Prostate gland (tissue), 2 donors: ENCODE measurements around the gene ACIN1. TPM values are rescaled to one million over a fixed set of nuclear protein-coding genes. Genes with fewer than 3 reads are reported as not detected.

ENCODE experiments used
- DNase-seq: peaks from one replicate; pipeline ENCODE4 v3.0.0-alpha.2; 2019; ENCODE audit warnings: low spot score
- H3K27ac ChIP-seq, 2 donors: fragments of 200-600 bp; sonication (generic); 2 replicates each; pipeline ENCODE4 v1.5.1; 2017 to 2019
- H3K27me3 ChIP-seq: fragments of 200-600 bp; sonication (generic); replicated peaks from 2 replicates; pipeline ENCODE4 v1.5.1; 2019; ENCODE audit not compliant: insufficient read depth
- H3K36me3 ChIP-seq, 2 donors: fragments of 200-600 bp; sonication (generic); 1 replicate in 1 of 2; 2 replicates in 1 of 2; pipeline versions ENCODE4 v1.5.1 to v1.8.1; 2017 to 2019
- H3K4me1 ChIP-seq: fragments of 200-600 bp; sonication (generic); replicated peaks from 2 replicates; pipeline ENCODE4 v1.5.1; 2019
- H3K4me3 ChIP-seq, 2 donors: fragments of 200-600 bp; sonication (generic); 2 replicates each; pipeline ENCODE4 v1.5.1; 2017 to 2019
- H3K9me3 ChIP-seq: fragments of 200-600 bp; sonication (generic); 2 replicates; pipeline ENCODE4 v1.5.1; 2017
- CTCF ChIP-seq, 4 experiments: fragments of 200-600 bp in 2 of 4; fragments of 450-650 bp in 2 of 4; sonication (generic) in 2 of 4; IDR thresholded peaks; 1 replicate in 3 of 4; 2 replicates in 1 of 4; pipeline ENCODE4 v1.5.1; 2016 to 2019; ENCODE audit warnings: antibody characterized with exemption in 4 of 4, mild to moderate bottlenecking in 2 of 4, moderate library complexity in 2 of 4
- POLR2A ChIP-seq: fragments of 450-650 bp; IDR thresholded peaks from one replicate; pipeline ENCODE4 v1.6.1; 2016; ENCODE audit warnings: antibody characterized with exemption, mild to moderate bottlenecking
- POLR2AphosphoS5 ChIP-seq: sonication (generic); formaldehyde crosslinking; IDR thresholded peaks from one replicate; pipeline ENCODE4 v1.6.1; 2017; ENCODE audit warnings: antibody characterized with exemption
- WGBS: methylation state at CpG from one replicate; pipeline ENCODE4 v1.1.5; 2018; 5-methylcytosine and 5-hydroxymethylcytosine counted together
- intact Hi-C: fragments of 100-400 bp; cut with DNase I; formaldehyde crosslinking; loops from one replicate; pipeline ENCODE4 v1.14.2; 2022
- total RNA-seq, 2 donors: library from RNA; depleted of rRNA; stranded (reverse); fragments of >200 nt; gene quantifications; one replicate each; pipeline ENCODE4 v1.1.0, GENCODE V29; 2016

Gene ACIN1
- total RNA-seq, 2 donors from 2014 or later = 86.6 to 168 TPM

- 67% methylated on average over 14 of the region's 14 CpGs for WGBS
- Histone ChIP-seq H3K9me3 (no peaks in the 10 kb centered on the region), H3K27ac (peak overlapping the region; percentile 95), H3K4me3 (peak overlapping the region; percentile 60 to 75), H3K4me1 (peaks cover 6% of the 10 kb centered on the region), H3K27me3 (no peaks in the 10 kb centered on the region), H3K36me3 (peaks cover 0 to 12% of the 10 kb centered on the region in 2 donors)
- intact Hi-C loops = no loop called here
- TF ChIP-seq CTCF (IDR thresholded peaks at IDR 0.05) = no peak
- no peak for TF ChIP-seq POLR2AphosphoS5
- TF ChIP-seq POLR2A = no peak
- DNase-seq = no peak
Measured at GRCh38 chr14:23035303-23036144, 59.4 kb downstream of the ACIN1 start.

- WGBS = under 1% methylated on average over 30 of the region's 36 CpGs
- Histone ChIP-seq H3K36me3 (peaks cover 0 to 12% of the 10 kb centered on the region in 2 donors), H3K27ac (peak within 1 kb of the TSS; percentile 95), H3K9me3 (no peaks in the 10 kb centered on the region), H3K27me3 (no peaks in the 10 kb centered on the region), H3K4me3 (peak within 1 kb of the TSS; percentile 60 to 75), H3K4me1 (peaks cover 6% of the 10 kb centered on the region)
- intact Hi-C loops = no loop called here
- peak; percentile 90 for TF ChIP-seq POLR2AphosphoS5
- peak in 2 of 4 experiments; percentile 26 to 50 for TF ChIP-seq CTCF (IDR thresholded peaks at IDR 0.05)
- peak; percentile 31 for TF ChIP-seq POLR2A
- peak; percentile 92 for DNase-seq
Measured at GRCh38 chr14:23034498-23035302, 60.2 kb downstream of the ACIN1 start, which contains the start of gene PSMB5. PSMB5 (minus strand) TSS chr14:23034900; CDS start chr14:23034881, 19 bp downstream.

GRCh38 chr14:23033801-23034497 is 61.0 kb downstream of the ACIN1 start:
- intact Hi-C loops = no loop called here
- peak overlapping the region; percentile 95 for H3K27ac ChIP-seq
- H3K9me3 ChIP-seq = no peaks in the 10 kb centered on the region
- 34% methylated on average over 17 of the region's 17 CpGs for WGBS
- peaks cover 6% of the 10 kb centered on the region for H3K4me1 ChIP-seq
- peak overlapping the region; percentile 60 to 75 for H3K4me3 ChIP-seq
- peaks cover 0 to 12% of the 10 kb centered on the region in 2 donors for H3K36me3 ChIP-seq
- no peaks in the 10 kb centered on the region for H3K27me3 ChIP-seq
- DNase-seq = no peak
- no peak for TF ChIP-seq POLR2A

DNA sequence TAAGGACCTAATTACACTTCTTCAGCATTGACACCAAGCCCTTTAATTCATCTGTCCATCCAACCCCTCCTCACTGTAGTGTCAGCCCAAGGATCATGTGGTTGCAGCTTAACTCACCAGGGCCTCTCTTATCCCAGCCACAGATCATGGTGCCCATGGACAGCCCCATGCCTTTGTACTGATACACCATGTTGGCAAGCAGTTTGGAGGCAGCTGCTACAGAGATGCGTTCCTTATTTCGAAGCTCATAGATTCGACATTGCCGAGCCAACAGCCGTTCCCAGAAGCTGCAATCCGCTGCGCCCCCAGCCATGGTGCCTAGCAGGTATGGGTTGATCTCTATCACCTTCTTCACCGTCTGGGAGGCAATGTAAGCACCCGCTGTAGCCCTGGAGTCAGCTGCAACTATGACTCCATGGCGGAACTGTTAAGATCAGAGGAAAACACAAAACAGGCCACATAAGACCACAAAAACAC is 61.6 kb downstream of the ACIN1 start:
- no peaks in the 10 kb centered on the region for H3K27me3 ChIP-seq
- H3K4me1 ChIP-seq = peaks cover 6% of the 10 kb centered on the region
- no peaks in the 10 kb centered on the region for H3K9me3 ChIP-seq
- H3K4me3 ChIP-seq = no peak overlapping the region
- intact Hi-C loops = no loop called here
- H3K36me3 ChIP-seq = peaks cover 0 to 12% of the 10 kb centered on the region in 2 donors
- 88% methylated on average over 10 of the region's 10 CpGs for WGBS
- no peak for TF ChIP-seq POLR2AphosphoS5
- no peak for TF ChIP-seq POLR2A
- no peak for TF ChIP-seq CTCF (IDR thresholded peaks at IDR 0.05)
- DNase-seq = no peak
- no peak overlapping the region for H3K27ac ChIP-seq

- DNase-seq = no peak
- no peak overlapping the region for H3K4me3 ChIP-seq
- H3K9me3 ChIP-seq = no peaks in the 10 kb centered on the region
- H3K27ac ChIP-seq = no peak overlapping the region
- no peaks in the 10 kb centered on the region for H3K27me3 ChIP-seq
- WGBS = over 99% methylated on average over 4 of the region's 4 CpGs
- intact Hi-C loops = no loop called here
- peaks cover 6% of the 10 kb centered on the region for H3K4me1 ChIP-seq
- TF ChIP-seq POLR2AphosphoS5 (no peak), CTCF (IDR thresholded peaks at IDR 0.05) (no peak), POLR2A (no peak)
- H3K36me3 ChIP-seq = peaks cover 0 to 12% of the 10 kb centered on the region in 2 donors
Measured at GRCh38 chr14:23030936-23031335, 64.0 kb downstream of the ACIN1 start.
